Kidney glomerular epithelial cell (primary cell): ENCODE results near the gene NMB.
"Not testable (repeated sequence)": the region's sequence is repeated elsewhere in the genome, so short reads cannot be mapped to it uniquely, and the experiment has no call there.

ENCODE experiments used
- DNase-seq: peaks from one replicate; lab custom pipeline; 2025; lab: John Stamatoyannopoulos, UW

Gene NMB, protein sequence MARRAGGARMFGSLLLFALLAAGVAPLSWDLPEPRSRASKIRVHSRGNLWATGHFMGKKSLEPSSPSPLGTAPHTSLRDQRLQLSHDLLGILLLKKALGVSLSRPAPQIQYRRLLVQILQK

DNA sequence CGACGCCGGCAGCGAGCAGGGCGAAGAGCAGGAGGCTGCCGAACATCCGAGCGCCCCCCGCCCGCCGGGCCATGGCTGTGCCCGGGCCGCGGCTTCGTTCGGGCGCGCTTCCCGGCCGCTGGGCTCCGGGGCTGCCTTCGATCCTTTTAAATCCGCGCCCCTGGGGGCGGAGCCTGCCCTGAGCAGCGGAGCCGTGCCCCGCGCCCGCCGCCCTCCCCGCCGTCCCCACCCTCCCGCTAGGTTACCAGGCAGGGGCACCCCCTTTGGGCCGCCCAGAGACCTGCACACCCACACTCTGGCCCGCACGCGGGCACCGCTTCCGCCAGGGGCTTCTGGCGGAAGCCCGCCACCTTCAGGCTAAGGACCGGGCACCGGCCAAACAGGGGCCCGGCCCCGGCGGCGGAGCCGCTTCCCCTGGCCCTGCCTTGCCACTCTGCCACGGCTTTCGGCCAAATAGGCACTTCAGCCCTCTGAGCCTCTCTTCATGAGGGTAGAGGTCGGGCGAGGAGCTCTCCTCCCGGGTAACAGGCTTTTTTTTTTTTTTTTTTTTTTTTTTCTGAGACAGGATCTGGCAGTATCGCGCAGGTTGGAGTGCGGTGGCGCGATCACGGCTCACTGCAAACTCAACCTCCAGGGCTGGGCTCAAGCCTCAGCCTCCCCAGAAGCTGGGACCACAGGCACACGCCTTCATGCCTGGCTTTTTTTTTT is at the start of gene NMB:
Gene NMB (minus strand): TSS at position 120 of the 708 bp plus-strand sequence. CDS start 47 bp downstream, at position 73.
- peak; percentile 64 for DNase-seq

DNA sequence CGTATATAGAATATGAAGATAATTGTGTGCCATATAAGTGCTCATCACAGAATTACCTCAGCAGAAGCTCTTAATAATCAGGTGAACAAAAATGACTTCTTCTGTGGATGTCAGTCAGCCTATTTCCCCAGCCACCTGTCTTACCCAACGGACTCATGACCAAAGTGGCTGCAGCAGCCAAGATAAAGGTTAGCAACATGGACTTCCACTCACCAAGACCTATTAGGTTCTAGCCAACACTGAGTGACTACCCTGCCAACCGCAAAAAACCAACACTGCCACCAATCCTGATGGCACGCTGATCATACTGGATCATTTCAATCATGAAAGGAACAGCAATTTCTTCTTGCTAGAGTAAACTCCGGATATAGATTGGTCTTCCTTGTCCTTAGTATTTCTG is 45.8 kb upstream of the NMB start:
- no peak for DNase-seq

- no peak for DNase-seq
Measured at GRCh38 chr15:84702961-84703482, 45.0 kb upstream of the NMB start.

DNA sequence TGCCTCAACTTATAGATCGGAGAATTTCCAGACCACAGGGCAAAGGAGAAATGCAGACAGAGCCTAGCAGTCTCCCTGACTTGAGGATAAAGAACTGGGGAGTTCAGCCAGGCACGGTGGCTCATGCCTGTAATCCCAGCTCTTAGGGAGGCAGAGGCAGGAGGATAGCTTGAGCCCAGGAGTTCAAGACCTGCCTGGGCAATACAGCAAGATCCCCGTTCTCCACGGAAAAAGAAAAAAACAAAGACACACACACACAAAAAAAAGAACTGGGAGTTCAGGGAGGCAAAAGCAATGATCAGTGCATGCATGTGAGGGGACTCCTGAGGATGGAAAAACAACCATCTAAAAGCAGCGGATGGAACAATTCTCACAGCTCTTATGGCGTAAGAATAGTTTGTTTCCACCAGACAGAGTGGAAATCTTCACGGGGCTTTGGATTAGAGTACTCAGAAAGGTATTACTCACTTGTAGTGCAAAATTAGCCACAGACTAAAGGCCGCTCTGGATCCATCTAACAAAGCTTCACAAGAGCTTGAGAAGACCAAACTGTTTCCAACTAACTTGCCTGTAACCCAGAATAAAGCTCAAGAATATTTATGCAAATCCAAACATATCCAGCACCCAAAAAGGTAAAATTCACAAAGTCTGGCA is 41.7 kb upstream of the NMB start:
- no peak for DNase-seq

GRCh38 chr15:84697236-84697990 is 39.4 kb upstream of the NMB start:
- no peak for DNase-seq

DNA sequence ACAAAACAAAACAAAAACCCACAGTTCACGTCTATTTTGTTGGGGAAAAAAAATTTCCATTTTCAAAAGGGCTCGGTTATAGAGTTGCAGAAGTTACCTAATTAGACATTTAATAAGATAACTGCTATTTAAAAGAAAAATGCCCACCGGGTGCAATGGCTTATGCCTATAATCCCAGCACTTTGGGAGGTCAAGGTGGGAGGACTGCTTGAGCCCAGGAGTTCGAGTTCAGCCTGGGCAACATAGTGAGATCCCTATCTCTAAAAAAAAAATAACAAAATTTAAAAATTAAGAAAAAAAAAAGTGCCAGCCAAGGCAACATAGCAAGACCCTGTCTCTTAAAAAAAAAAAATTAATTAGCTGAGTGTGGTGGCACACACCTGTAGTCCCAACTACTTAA is 38.8 kb upstream of the NMB start:
- no peak for DNase-seq

GRCh38 chr15:84690342-84690741 is 32.3 kb upstream of the NMB start:
- DNase-seq = no peak

- DNase-seq = no peak
Measured at GRCh38 chr15:84689858-84690257, 31.9 kb upstream of the NMB start.

DNA sequence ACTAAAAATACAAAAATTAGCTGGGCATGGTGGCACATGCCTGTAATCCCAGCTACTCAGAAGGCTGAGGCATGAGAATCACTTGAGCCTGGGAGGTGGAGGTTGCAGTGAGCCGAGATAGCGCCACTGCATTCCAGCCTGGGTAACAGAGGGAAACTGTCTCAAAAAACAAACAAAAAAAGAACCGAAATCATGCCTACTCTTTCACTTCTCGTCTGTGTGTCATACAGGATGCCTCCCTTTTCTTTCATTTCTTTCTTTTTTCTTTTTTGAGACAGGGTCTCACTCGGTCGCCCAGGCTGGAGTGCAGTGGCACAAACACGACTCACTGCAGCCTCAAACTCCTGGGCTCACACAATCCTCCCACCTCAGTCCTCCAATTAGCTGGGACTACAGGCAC is 28.4 kb upstream of the NMB start:
- DNase-seq = not testable (repeated sequence)

DNA sequence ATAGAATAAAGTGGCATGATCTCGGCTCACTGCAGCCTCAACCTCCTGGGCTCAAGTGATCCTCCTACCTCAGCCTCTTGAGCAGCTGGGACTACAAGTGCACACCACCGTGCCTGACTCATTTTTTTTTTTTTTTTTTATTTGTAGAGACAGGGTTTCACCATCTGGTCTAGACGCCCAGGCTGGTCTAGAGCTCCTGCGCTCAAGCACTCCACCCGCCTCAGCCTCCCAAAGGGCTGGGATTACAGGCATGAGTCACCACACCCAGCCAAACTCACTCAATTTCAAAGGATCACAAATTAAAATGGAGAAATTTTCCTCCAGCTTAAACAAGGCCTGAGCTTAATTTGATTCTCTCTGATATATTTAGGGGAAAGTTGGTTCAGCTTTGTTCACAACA is 27.3 kb upstream of the NMB start:
- no peak for DNase-seq

GRCh38 chr15:84684092-84684491 is 26.1 kb upstream of the NMB start:
- peak; percentile 31 for DNase-seq

- peak; percentile 90 for DNase-seq
Measured at GRCh38 chr15:84681831-84682230, 23.8 kb upstream of the NMB start.

DNA sequence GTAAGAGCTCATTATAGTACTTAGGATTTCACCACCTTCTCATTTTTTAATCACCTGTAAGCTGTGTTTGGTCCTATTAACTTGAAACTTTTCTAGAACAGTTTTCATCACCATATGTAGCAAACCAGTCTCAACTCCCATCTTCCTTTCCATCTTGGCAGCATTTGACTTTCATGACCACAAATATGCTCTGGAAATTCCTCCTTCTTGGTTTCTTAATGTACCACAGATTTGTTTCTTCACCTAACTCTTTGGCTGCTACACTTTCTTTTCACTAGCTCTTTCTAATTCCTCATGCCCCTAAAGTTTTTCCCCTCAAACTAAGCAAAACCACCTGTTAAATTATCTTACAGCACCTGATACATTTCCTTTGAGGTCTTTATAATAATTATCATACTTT is 13.2 kb upstream of the NMB start:
- DNase-seq = peak; percentile 17

GRCh38 chr15:84669726-84670125 is 11.7 kb upstream of the NMB start:
- no peak for DNase-seq

DNA sequence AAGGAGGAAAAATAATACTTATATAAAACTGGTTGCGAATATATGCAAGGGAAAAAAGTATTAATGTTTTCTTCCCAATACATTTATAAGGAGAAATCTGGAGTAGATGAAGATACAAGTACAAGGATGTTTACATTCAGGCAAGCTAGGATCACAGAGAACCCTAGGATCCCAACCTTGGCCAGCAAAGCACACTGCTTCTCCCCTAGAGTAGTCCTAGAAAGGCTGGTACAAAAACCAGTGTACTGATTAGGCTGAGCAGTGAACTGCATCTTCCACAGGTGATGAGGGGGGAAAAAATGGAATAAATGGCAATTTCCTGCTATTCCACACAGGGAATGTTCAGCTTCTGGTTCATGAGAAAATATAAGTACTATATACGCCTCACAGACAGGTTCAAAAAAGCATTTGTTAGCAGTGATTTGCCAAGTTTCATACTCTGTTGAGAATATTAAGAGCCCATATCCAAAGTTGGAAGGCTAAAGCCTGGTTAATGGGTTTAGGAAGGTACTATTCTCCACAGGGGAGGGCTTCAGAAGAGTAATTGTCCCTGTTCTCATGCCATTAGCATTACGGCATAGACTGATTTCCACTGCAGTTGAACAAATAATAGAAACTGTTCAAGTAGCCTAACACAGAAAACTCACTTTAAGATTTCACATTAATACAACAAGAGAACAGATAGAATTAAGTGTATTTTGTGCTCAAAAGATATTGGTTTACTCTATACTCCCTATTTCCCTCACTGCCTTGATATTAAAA is 10.4 kb upstream of the NMB start:
- no peak for DNase-seq

GRCh38 chr15:84666373-84666772 is 8.4 kb upstream of the NMB start:
- no peak for DNase-seq

- DNase-seq = no peak
Measured at GRCh38 chr15:84661001-84661400, 3.0 kb upstream of the NMB start.

GRCh38 chr15:84659904-84660781 is 2.1 kb upstream of the NMB start:
- DNase-seq = no peak

GRCh38 chr15:84658788-84659411 is 901 bp upstream of the NMB start:
- no peak for DNase-seq

DNA sequence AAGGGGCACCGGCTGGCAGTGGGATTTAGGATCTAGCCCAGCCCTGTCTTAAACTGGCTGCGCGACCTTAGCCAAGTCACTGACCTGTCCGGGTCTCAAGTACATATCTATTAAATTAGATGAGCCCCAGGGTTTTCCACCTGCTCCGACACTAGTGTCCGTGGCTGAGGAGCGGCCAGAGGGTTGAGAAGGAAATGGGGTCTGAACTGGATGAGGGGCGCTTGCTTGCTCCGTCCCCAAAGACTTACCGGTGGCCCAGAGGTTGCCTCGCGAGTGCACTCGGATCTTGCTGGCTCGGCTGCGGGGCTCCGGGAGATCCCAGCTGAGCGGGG is 285 bp downstream of the NMB start:
- DNase-seq = no peak
